Islet precursor cell (in vitro differentiated cells): Measurements from ENCODE around the gene ANKRD13D.

ENCODE experiments used
- DNase-seq: peaks from one replicate; pipeline ENCODE4 v3.0.0-alpha.2; 2018

The ANKRD13D gene

DNA sequence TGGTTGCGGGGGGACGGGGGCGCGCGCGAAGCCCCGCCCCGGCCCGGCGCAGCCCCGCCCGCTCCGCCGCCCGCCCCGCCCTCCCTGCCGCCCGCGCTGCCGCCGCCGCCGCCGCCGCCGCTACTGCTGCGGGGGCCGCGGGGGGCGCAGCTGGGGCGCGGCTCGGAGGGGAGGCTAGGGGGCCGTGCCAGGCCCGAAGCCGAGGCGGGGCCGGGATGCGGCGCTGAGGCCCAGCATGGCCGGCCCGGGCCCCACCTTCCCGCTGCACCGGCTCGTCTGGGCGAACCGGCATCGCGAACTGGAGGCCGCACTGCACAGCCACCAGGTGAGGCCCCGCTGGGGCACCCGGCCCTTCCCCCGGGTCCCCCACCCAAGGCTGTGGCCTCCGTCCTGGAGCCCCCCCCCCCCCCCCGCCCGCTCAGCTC, at the start of gene ANKRD13D:
ANKRD13D (plus strand) TSS at position 78 of the 425 bp plus-strand sequence; CDS start at position 236, 158 bp downstream.
- no peak for DNase-seq

- peak; percentile 100 for DNase-seq
These were observed 49.1 kb upstream of the ANKRD13D start for GRCh38 chr11:67239783-67240575.

GRCh38 chr11:67240576-67241389, 48.3 kb upstream of the ANKRD13D start:
- peak; percentile 76 for DNase-seq

GRCh38 chr11:67242548-67242947, 46.6 kb upstream of the ANKRD13D start:
- DNase-seq = no peak

DNA sequence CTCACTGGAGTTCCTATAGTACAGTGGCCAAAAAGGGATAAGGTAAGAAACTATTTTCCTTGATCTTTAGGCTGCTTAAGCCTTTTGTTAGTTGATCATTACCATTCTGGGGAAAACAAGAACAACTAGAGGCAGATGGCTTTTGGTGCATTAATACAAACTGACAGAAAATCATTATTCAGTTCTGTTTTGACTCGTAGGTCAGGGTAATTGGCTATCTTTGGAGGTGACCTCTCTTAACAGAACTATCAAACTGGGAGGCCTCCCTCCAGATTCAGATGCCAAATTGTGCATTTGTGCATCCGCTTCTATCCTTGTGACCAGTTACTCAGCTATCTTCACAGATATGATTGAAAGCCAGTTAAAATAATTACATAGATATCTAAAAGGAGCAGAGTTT, 46.1 kb upstream of the ANKRD13D start:
- no peak for DNase-seq

DNA sequence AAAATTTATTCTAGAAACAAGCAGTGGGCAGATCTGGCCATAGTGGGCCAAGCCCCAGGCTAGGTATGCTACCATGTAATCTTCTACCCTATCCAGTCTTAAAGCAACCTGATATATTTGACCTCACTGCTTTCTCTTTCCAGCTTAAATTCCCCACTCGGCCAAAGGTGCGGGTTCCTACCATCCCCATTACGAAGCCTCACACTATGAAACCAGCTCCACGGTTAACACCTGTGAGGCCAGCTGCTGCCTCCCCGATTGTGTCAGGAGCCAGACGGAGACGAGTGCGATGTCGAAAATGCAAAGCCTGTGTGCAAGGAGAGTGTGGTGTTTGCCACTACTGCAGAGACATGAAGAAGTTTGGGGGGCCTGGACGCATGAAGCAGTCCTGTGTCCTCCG, 44.1 kb upstream of the ANKRD13D start:
- no peak for DNase-seq

DNA sequence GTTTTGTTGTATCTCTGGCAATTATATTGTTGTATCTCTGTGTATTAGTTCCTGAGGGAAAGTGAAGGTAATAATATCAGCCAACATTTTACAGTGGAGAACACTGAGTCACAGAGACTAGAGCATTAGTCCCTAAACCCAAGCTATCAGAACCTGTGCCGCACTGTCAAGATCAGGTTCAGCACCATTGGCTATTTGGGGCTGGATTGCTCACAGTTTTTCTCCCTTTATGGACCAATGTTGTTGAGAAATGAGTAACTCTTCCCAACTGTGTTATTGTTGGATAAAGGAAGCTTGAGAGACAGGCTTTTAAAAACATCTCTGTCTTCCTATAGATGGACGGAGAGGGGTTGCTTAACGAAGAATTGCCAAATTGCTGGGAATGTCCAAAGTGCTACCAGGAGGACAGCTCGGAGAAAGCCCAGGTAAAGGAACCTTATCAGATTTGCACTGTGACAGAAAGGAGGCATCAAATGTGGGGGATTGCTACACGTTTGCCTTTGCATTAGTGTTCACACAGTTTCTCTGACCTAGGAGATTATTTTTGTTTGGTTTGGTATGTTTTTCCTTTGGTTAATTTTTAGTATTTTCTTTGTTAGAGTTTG, 41.1 kb upstream of the ANKRD13D start:
- no peak for DNase-seq

DNA sequence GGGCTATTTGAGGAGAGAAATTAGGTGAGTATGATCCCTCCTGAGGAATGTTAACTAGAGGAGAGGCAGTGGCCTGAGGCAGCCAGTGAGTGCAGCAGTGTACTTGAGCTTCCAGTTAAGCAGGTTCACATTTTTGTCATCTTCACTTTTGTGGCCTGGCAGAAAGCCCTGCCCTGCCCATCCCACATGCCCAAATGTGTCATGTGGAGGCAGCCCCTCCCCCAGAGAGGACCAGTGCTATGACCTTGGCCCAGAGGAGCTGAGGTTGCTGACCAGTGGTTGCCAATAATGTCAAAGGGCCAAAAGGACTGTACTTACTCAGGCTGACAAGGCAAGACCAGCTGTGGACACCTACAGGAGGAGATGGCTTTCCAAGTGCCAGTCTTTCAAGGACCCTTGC, 40.5 kb upstream of the ANKRD13D start:
- peak; percentile 95 for DNase-seq

DNA sequence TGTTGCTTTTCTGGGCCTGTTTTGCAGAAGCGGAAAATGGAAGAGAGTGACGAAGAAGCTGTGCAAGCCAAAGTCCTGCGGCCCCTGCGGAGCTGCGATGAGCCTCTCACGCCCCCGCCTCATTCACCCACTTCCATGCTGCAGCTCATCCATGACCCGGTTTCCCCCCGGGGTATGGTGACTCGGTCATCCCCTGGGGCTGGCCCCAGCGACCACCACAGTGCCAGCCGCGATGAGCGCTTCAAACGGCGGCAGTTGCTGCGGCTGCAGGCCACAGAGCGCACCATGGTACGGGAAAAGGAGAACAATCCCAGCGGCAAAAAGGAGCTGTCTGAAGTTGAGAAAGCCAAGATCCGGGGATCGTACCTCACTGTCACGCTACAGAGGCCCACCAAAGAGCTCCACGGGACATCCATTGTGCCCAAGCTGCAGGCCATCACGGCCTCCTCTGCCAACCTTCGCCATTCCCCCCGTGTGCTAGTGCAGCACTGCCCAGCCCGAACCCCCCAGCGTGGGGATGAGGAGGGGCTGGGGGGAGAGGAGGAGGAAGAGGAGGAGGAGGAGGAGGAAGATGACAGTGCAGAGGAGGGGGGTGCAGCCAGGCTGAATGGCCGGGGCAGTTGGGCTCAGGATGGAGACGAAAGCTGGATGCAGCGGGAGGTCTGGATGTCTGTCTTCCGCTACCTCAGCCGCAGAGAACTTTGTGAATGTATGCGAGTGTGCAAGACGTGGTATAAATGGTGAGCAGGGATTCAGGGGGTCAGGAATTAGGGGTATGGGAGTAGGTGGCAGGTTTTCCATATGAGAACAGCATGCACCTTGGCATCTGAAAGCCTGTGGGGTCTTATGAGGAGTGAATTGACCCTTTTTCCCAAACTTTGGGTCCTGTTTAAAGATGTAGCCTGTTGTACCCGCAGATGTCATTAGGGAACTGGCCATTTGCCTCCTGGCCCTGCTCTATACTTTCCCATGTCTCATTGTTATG, 38.8 kb upstream of the ANKRD13D start:
- DNase-seq = no peak

GRCh38 chr11:67251841-67252240, 37.3 kb upstream of the ANKRD13D start:
- DNase-seq = no peak

DNA sequence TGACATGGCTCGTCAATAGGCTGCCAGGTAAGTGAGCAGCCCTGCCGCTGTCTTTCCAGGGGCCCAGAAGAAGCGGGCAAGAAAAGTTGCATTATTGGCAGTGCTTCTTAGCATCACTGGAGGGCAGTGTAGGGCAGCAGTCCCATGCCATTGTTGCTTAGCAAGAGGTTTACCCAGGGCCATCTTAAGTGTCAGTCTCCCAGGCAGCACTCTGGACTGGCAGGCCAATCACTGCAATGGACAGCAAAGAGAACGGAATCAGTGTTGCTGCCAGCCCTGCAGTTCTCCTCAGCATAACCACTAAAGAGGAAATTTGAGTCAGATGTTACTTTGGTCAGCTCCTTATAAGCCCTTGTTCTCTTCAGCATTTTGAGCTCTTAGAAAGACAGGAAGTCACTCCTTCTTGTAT, 36.3 kb upstream of the ANKRD13D start:
- peak; percentile 61 for DNase-seq

DNA sequence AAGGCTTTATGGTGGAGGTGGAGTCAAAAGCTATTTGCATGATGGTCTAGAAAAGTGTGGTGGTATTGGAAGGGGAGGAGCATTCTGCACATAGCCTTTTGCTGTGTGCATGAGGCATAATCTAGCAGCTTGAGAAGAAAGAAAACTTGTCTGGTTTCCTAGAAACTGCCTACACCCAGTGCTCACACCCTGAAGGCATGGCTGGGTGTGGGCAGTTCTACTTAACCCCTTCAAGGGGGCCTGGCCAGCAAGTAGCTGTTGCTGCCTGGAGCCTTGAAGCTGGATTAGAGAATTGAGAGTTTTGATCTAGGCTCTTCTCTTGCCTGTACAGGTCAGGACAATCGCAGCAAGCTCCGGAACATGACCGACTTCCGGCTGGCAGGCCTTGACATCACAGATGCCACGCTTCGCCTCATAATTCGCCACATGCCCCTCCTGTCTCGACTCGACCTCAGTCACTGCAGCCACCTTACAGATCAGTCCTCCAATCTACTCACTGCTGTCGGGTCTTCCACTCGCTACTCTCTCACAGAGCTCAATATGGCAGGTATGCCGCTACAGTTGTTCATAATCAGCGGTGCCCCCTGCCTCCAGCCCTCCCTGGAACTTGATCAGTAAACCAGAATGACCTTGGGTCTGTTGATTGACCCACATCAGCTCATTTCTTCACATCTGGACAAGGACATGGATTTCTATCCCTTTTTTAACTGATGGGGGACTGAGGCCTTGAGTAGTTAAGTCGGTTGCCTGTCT, 35.1 kb upstream of the ANKRD13D start:
- DNase-seq = no peak

GRCh38 chr11:67254798-67255197, 34.3 kb upstream of the ANKRD13D start:
- DNase-seq = no peak

DNA sequence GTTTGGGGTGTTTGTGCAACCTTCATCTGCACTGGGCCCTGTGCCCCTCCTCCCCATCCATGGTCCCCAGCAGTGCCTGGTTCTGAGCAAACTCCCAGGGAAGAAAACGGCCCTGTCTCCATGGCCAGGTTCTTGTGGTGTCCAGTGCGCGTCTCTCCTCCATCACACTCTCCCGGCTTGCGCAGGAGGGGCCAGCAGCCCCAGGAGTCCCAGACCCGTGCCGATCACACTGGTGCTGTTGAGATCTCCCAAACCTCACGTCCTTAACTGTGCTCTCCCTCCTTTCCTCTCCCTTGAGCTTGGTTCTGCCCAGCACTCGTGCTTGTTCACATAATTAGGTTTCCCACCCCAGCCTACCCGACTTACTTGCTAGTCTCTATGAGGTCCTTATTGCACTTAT, 33.8 kb upstream of the ANKRD13D start:
- DNase-seq = no peak

DNA sequence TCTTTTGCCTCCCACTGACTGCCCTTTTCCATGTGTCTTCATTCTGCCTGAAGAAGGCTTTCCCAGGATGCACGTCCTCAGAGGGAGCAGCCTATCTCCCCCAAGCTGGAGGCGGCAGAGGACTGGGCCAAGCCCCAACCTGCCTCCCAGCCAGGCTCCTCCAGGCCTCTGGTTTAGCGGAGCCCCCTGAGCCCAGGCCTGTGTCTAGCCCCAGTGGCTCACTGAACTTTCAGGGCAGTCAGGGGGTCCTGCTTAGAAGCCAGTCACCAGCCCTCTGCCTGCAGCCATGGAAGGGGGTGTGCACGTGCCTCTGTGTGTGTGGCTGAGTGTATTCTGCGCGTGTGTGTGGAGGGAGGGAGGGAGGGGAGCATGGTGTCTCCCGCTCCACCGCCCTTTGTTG, 33.2 kb upstream of the ANKRD13D start:
- no peak for DNase-seq

GRCh38 chr11:67256477-67257135, 32.5 kb upstream of the ANKRD13D start:
- no peak for DNase-seq

DNA sequence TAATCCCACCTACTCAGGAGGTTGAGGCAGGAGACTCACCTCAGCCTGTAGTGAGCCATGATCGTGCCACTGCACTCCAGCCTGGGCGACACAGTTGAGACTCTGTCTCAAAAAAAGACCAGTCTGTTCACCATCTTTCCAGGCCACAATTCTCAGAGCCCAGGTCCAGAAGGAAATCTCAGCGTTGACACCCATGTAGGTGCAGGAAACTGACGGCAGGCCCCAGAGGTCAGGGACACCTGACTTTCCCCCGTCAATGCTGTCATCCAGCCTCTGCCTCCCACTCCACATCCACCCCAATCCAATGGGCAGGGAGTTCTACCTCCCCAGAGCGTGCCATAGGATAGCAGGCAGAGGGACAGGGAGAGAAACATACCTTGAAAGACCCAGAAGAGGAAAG, 28.7 kb upstream of the ANKRD13D start:
- no peak for DNase-seq

- peak; percentile 84 for DNase-seq
These were observed 28.0 kb upstream of the ANKRD13D start for GRCh38 chr11:67260885-67261639.

- DNase-seq = no peak
These were observed 27.5 kb upstream of the ANKRD13D start for GRCh38 chr11:67261640-67261945.

- DNase-seq = no peak
These were observed 27.0 kb upstream of the ANKRD13D start for GRCh38 chr11:67261946-67262681.
